Left ventricle myocardium inferior (tissue), 1 donor: ENCODE results near the gene EFS. TPM values are rescaled to one million over a fixed set of nuclear protein-coding genes. Genes with fewer than 3 reads are reported as not detected.

Experiments used
- DNase-seq: peaks from one replicate; pipeline ENCODE4 v3.0.0-alpha.2; 2020
- H3K27ac ChIP-seq: fragments of 200-600 bp; replicated peaks from 2 replicates; pipeline ENCODE4 v1.8.0; 2021
- H3K27me3 ChIP-seq: fragments of 200-600 bp; 2 replicates; pipeline ENCODE4 v1.8.0; 2021; ENCODE audit warnings: low read depth
- H3K36me3 ChIP-seq: fragments of 200-600 bp; 2 replicates; pipeline ENCODE4 v1.8.0; 2021
- H3K4me1 ChIP-seq: fragments of 200-600 bp; 2 replicates; pipeline ENCODE4 v1.8.0; 2021
- H3K4me3 ChIP-seq: fragments of 200-600 bp; 2 replicates; pipeline ENCODE4 v1.8.0; 2021; ENCODE audit warnings: mild to moderate bottlenecking, moderate library complexity
- H3K9me3 ChIP-seq: fragments of 200-600 bp; replicated peaks from 2 replicates; pipeline ENCODE4 v1.8.0; 2021
- CTCF ChIP-seq: fragments of 200-600 bp; IDR thresholded peaks from 2 replicates; pipeline ENCODE4 v1.8.0; 2021; ENCODE audit warnings: antibody characterized with exemption, mild to moderate bottlenecking, borderline replicate concordance
- intact Hi-C: fragments of 100-400 bp; cut with micrococcal nuclease; formaldehyde crosslinking; loops from one replicate; pipeline ENCODE4 v1.11.0; 2022
- long read RNA-seq: library from polyadenylated mRNA; unstranded; transcript quantifications from one replicate; pipeline ENCODE4 v2.0.0, GENCODE V29; 2021
- total RNA-seq: library from RNA; stranded (reverse); fragmentation: NEBNext Ultra II Directional; extraction: Animal tissue kit (Norgen Biotek cat#: 25700); gene quantifications from one replicate; pipeline ENCODE4 v1.2.1, GENCODE V29; 2021
- donor health status: DM: no; HTN: yes; CAD: no; lungs with severe emphysema.

EFS gene
- 3.6 TPM for total RNA-seq
- long read RNA-seq, partial matches to known transcripts = 0 of 3 reads
- long read RNA-seq, other reads (novel, unspliced or antisense) = 2 of 3 reads

GRCh38 chr14:23365036-23365731 is at the start of gene EFS:
Gene EFS, minus strand, starts transcription at chr14:23365172. Its CDS starts 147 bp downstream, at chr14:23365025.
- Histone ChIP-seq H3K9me3 (no peaks in the 10 kb centered on the region), H3K27ac (peak within 1 kb of the TSS; percentile 90), H3K4me1 (peaks cover 36% of the 10 kb centered on the region), H3K36me3 (no peaks in the 10 kb centered on the region), H3K4me3 (peak within 1 kb of the TSS; percentile 72), H3K27me3 (peaks cover 27% of the 10 kb centered on the region)
- intact Hi-C loops = no loop called here
- no peak for TF ChIP-seq CTCF
- DNase-seq = peak; percentile 69

GRCh38 chr14:23414254-23414653 is 49.3 kb upstream of the EFS start:
- intact Hi-C loops = no loop called here
- no peaks in the 10 kb centered on the region for H3K27me3 ChIP-seq
- no peak overlapping the region for H3K4me3 ChIP-seq
- H3K4me1 ChIP-seq = peaks cover 1% of the 10 kb centered on the region
- no peak for TF ChIP-seq CTCF
- H3K9me3 ChIP-seq = no peaks in the 10 kb centered on the region
- DNase-seq = no peak
- peaks cover 52% of the 10 kb centered on the region for H3K36me3 ChIP-seq
- H3K27ac ChIP-seq = peak overlapping the region; percentile 91

GRCh38 chr14:23413681-23414080 is 48.7 kb upstream of the EFS start:
- Histone ChIP-seq H3K27ac (peak overlapping the region; percentile 91), H3K36me3 (peaks cover 47% of the 10 kb centered on the region), H3K4me1 (peaks cover 6% of the 10 kb centered on the region), H3K27me3 (no peaks in the 10 kb centered on the region), H3K4me3 (no peak overlapping the region), H3K9me3 (no peaks in the 10 kb centered on the region)
- no peak for DNase-seq
- TF ChIP-seq CTCF = no peak
- intact Hi-C loops = no loop called here

GRCh38 chr14:23411563-23412525 is 46.9 kb upstream of the EFS start:
- H3K27me3 ChIP-seq = no peaks in the 10 kb centered on the region
- no peaks in the 10 kb centered on the region for H3K9me3 ChIP-seq
- intact Hi-C loops = no loop called here
- no peak for DNase-seq
- no peak overlapping the region for H3K4me3 ChIP-seq
- H3K27ac ChIP-seq = peak overlapping the region; percentile 91
- H3K36me3 ChIP-seq = peaks cover 32% of the 10 kb centered on the region
- no peak for TF ChIP-seq CTCF
- H3K4me1 ChIP-seq = peaks cover 6% of the 10 kb centered on the region

- H3K4me3 ChIP-seq = peak overlapping the region; percentile 65
- peaks cover 33% of the 10 kb centered on the region for H3K36me3 ChIP-seq
- TF ChIP-seq CTCF = no peak
- peak overlapping the region; percentile 91 for H3K27ac ChIP-seq
- DNase-seq = peak; percentile 71
- H3K27me3 ChIP-seq = peaks cover 4% of the 10 kb centered on the region
- H3K9me3 ChIP-seq = no peaks in the 10 kb centered on the region
- peaks cover 19% of the 10 kb centered on the region for H3K4me1 ChIP-seq
- intact Hi-C loops = no loop called here
Observed at GRCh38 chr14:23409966-23410635, 45.1 kb upstream of the EFS start.
